ENCODE measurements around the gene PADI4.

Gene PADI4

GRCh38 chr1:17363771-17364170 lies 55.8 kb downstream of the PADI4 start:
- Histone ChIP-seq H3K9me3 (ENCODE audit: control insufficient read depth, insufficient read depth, low read depth, low read length) (no peaks in the 10 kb centered on the region), H3K4me1 (ENCODE audit: control insufficient read depth, insufficient read depth, low read length) (no peaks in the 10 kb centered on the region), H3K4me3 (ENCODE audit: low read depth, low read length) (no peak overlapping the region), H3K27ac (ENCODE audit: extremely low read depth, low read depth, low read length) (no peak overlapping the region), H3K36me3 (ENCODE audit: control insufficient read depth in 2 of 2, insufficient read depth in 1 of 2, low read length in 2 of 2) (no peaks in the 10 kb centered on the region)
- ChIA-PET POLR2A (no interaction called here), CTCF (no interaction called here)
- no peak for TF ChIP-seq HOXA7 (CRISPR knock-in tag; IDR thresholded peaks at IDR 0.05; ENCODE audit: borderline replicate concordance)
- no peak for TF ChIP-seq ZNF514 (tag by site-specific recombination; IDR thresholded peaks at IDR 0.05)
- TF ChIP-seq ZNF148 (tag by site-specific recombination; IDR thresholded peaks at IDR 0.05; ENCODE audit: borderline replicate concordance) = no peak
- no peak for TF ChIP-seq ZNF132 (tag by site-specific recombination; IDR thresholded peaks at IDR 0.05; ENCODE audit: borderline replicate concordance)
- TF ChIP-seq ZNF248 (tag by site-specific recombination; IDR thresholded peaks at IDR 0.05) = no peak
- no peak for TF ChIP-seq ZNF433 (tag by site-specific recombination; IDR thresholded peaks at IDR 0.05; ENCODE audit: low read depth)
- no peak for TF ChIP-seq HOXD13 (CRISPR knock-in tag; IDR thresholded peaks at IDR 0.05; ENCODE audit: borderline replicate concordance)
- no peak for TF ChIP-seq ZNF266 (tag by site-specific recombination; IDR thresholded peaks at IDR 0.05; ENCODE audit: low read depth)
- TF ChIP-seq ZNF324 (tag by site-specific recombination; IDR thresholded peaks at IDR 0.05) = no peak

- ChIA-PET CTCF (no interaction called here), POLR2A (no interaction called here)
- Histone ChIP-seq H3K36me3 (ENCODE audit: control insufficient read depth in 2 of 2, insufficient read depth in 1 of 2, low read length in 2 of 2) (no peaks in the 10 kb centered on the region), H3K4me1 (ENCODE audit: control insufficient read depth, insufficient read depth, low read length) (no peaks in the 10 kb centered on the region), H3K27ac (ENCODE audit: extremely low read depth, low read depth, low read length) (no peak overlapping the region), H3K9me3 (ENCODE audit: control insufficient read depth, insufficient read depth, low read depth, low read length) (no peaks in the 10 kb centered on the region), H3K4me3 (ENCODE audit: low read depth, low read length) (no peak overlapping the region)
- TF ChIP-seq PATZ1 (tag by site-specific recombination; IDR thresholded peaks at IDR 0.05) (no peak), PRDM4 (tag by site-specific recombination; IDR thresholded peaks at IDR 0.05) (no peak), ZNF19 (tag by site-specific recombination; IDR thresholded peaks at IDR 0.05; ENCODE audit: low read depth) (no peak), ZNF518A (tag by site-specific recombination; conservative IDR thresholded peaks at IDR 0.05; ENCODE audit: low read depth) (no peak), ZSCAN30 (tag by site-specific recombination; IDR thresholded peaks at IDR 0.05) (no peak), ZNF544 (tag by site-specific recombination; IDR thresholded peaks at IDR 0.05) (no peak), ZSCAN23 (tag by site-specific recombination; IDR thresholded peaks at IDR 0.05) (no peak), ZNF621 (tag by site-specific recombination; IDR thresholded peaks at IDR 0.05) (no peak), INSM2 (tag by site-specific recombination; IDR thresholded peaks at IDR 0.05) (no peak), KLF9 (tag by site-specific recombination; IDR thresholded peaks at IDR 0.05; ENCODE audit: low read depth) (no peak), ZNF645 (tag by site-specific recombination; IDR thresholded peaks at IDR 0.05) (no peak), ZNF707 (tag by site-specific recombination; IDR thresholded peaks at IDR 0.05) (no peak)
These were observed 57.3 kb downstream of the PADI4 start for GRCh38 chr1:17365293-17365692.
